ENCODE results near the gene BTG3. TPM values are rescaled to one million over a fixed set of nuclear protein-coding genes. Genes with fewer than 3 reads are reported as not detected.

The BTG3 gene
- total RNA-seq (100 to 1,000 TPM in 1 of 7 donors, 10 to 100 TPM in 6; 16.7 to 181 (median 24.5) TPM), polyA plus RNA-seq (10 to 100 TPM; 22.6 to 28.3 TPM)
- long read RNA-seq, donor 1, transcript BTG3-202 (5 exons, 1,456 nt), result major isoform, 102 of 115 reads
- long read RNA-seq, donor 1, partial matches to known transcripts, result 1 of 115 reads
- long read RNA-seq, donor 1, other reads (novel, unspliced or antisense), result 7 of 115 reads
- long read RNA-seq, donor 2, transcript BTG3-202 (5 exons, 1,456 nt), result major isoform, 55 of 66 reads
- long read RNA-seq, donor 2, transcript BTG3-201 (6 exons, 1,485 nt), result minor isoform, 5 of 66 reads
- long read RNA-seq, donor 2, partial matches to known transcripts, result 0 of 66 reads
- long read RNA-seq, donor 2, other reads (novel, unspliced or antisense), result 0 of 66 reads
- long read RNA-seq, donor 3, transcript BTG3-202 (5 exons, 1,456 nt), result major isoform, 29 of 34 reads
- long read RNA-seq, donor 3, partial matches to known transcripts, result 0 of 34 reads
- long read RNA-seq, donor 3, other reads (novel, unspliced or antisense), result 4 of 34 reads

GRCh38 chr21:17612565-17613241 lies at the start of gene BTG3:
BTG3 (minus strand) TSS chr21:17612901; CDS start chr21:17609144, 3,757 bp downstream.
- Histone ChIP-seq H3K4me3 (peak within 1 kb of the TSS; percentile 98), H3K9me3 (no peaks in the 10 kb centered on the region), H3K27ac (peak within 1 kb of the TSS; percentile 82 to 84), H3K27me3 (no peaks in the 10 kb centered on the region), H3K4me1 (ENCODE audit: insufficient read depth) (peaks cover 6% of the 10 kb centered on the region), H3K36me3 (no peaks in the 10 kb centered on the region)
- intact Hi-C loops (cut with DNase I), result no loop called here
- TF ChIP-seq POLR2A (IDR thresholded peaks at IDR 0.05), result peak; percentile 98
- TF ChIP-seq, protein P1, sequence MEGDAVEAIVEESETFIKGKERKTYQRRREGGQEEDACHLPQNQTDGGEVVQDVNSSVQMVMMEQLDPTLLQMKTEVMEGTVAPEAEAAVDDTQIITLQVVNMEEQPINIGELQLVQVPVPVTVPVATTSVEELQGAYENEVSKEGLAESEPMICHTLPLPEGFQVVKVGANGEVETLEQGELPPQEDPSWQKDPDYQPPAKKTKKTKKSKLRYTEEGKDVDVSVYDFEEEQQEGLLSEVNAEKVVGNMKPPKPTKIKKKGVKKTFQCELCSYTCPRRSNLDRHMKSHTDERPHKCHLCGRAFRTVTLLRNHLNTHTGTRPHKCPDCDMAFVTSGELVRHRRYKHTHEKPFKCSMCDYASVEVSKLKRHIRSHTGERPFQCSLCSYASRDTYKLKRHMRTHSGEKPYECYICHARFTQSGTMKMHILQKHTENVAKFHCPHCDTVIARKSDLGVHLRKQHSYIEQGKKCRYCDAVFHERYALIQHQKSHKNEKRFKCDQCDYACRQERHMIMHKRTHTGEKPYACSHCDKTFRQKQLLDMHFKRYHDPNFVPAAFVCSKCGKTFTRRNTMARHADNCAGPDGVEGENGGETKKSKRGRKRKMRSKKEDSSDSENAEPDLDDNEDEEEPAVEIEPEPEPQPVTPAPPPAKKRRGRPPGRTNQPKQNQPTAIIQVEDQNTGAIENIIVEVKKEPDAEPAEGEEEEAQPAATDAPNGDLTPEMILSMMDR (IDR thresholded peaks at IDR 0.05), result peak in 1 of 3 donors; percentile 27
- no peak for TF ChIP-seq EP300 (IDR thresholded peaks at IDR 0.05)
- WGBS, 3 donors, result 1 to 2% (median 1%) methylated on average over 33 to 102 of the region's 102 CpGs
- DNase-seq, result peak; percentile 83 to 91 (median 85)

- no peaks in the 10 kb centered on the region for H3K36me3 ChIP-seq
- TF ChIP-seq EP300 (IDR thresholded peaks at IDR 0.05) (no peak), POLR2A (IDR thresholded peaks at IDR 0.05) (no peak)
- TF ChIP-seq, protein P1 (IDR thresholded peaks at IDR 0.05), result no peak
- H3K4me1 ChIP-seq (ENCODE audit: insufficient read depth), result no peaks in the 10 kb centered on the region
- WGBS, 3 donors, result 60 to 71% (median 69%) methylated on average over 6 of the region's 6 CpGs
- no peaks in the 10 kb centered on the region for H3K27me3 ChIP-seq
- H3K4me3 ChIP-seq, result no peak overlapping the region
- intact Hi-C loops (cut with DNase I), result no loop called here
- no peaks in the 10 kb centered on the region for H3K9me3 ChIP-seq
- H3K27ac ChIP-seq, result no peak overlapping the region
- no peak for DNase-seq
Measured at GRCh38 chr21:17660862-17661261, 48.2 kb upstream of the BTG3 start.

- Histone ChIP-seq H3K36me3 (no peaks in the 10 kb centered on the region), H3K9me3 (no peaks in the 10 kb centered on the region), H3K4me3 (no peak overlapping the region), H3K27me3 (no peaks in the 10 kb centered on the region), H3K27ac (no peak overlapping the region), H3K4me1 (ENCODE audit: insufficient read depth) (no peaks in the 10 kb centered on the region)
- 18 to 27% (median 21%) methylated on average over 3 of the region's 3 CpGs for WGBS, 3 donors
- intact Hi-C loops (cut with DNase I), result no loop called here
- TF ChIP-seq EP300 (IDR thresholded peaks at IDR 0.05), result no peak
- TF ChIP-seq, protein P1 (IDR thresholded peaks at IDR 0.05), result no peak
- no peak for TF ChIP-seq POLR2A (IDR thresholded peaks at IDR 0.05)
- no peak for DNase-seq
Measured at GRCh38 chr21:17660452-17660851, 47.8 kb upstream of the BTG3 start.

DNA sequence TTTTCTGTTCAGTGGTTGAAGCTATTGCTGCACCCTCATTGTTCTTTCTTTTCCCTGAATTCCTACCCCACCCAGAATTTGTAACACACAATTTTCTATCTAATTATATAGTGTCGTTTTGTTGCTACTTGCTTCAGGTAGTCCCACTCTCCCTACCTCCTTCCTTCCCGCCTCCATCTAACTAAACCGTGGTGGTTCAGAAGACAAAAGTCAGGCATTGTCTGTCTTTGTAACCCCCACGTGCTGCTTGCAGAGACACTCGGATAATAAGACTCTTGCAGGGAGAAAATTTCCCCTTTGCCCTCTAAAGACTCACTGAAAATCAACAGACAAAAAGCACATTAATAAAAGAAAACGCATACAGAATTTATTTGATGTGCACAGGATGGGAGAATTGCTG lies 46.2 kb upstream of the BTG3 start:
- no peak for DNase-seq
- H3K27ac ChIP-seq, result no peak overlapping the region
- intact Hi-C loops (cut with DNase I), result no loop called here
- H3K9me3 ChIP-seq, result no peaks in the 10 kb centered on the region
- H3K4me3 ChIP-seq, result no peak overlapping the region
- H3K4me1 ChIP-seq (ENCODE audit: insufficient read depth), result no peaks in the 10 kb centered on the region
- TF ChIP-seq EP300 (IDR thresholded peaks at IDR 0.05) (no peak), POLR2A (IDR thresholded peaks at IDR 0.05) (no peak)
- TF ChIP-seq, protein P1 (IDR thresholded peaks at IDR 0.05), result no peak
- H3K36me3 ChIP-seq, result no peaks in the 10 kb centered on the region
- WGBS, 3 donors, result 74 to 82% (median 76%) methylated on average over 6 of the region's 6 CpGs
- no peaks in the 10 kb centered on the region for H3K27me3 ChIP-seq
